Ovary (tissue), 3 donors: ENCODE results near the gene RGS9.

Experiments used
- CTCF ChIP-seq, 3 donors: fragments of 450-650 bp in 2 of 3; fragments of 200-600 bp in 1 of 3; IDR thresholded peaks; one replicate each; pipeline versions ENCODE4 v1.5.1 to v1.8.0; 2016 to 2022; ENCODE audit warnings: antibody characterized with exemption in 3 of 3, mild to moderate bottlenecking in 1 of 3
- POLR2A ChIP-seq: fragments of 450-650 bp; IDR thresholded peaks from one replicate; pipeline ENCODE4 v1.6.1; 2017; ENCODE audit warnings: antibody characterized with exemption, mild to moderate bottlenecking, moderate library complexity
- donor health status: DM: no; HTN: no; CAD: no.

DNA sequence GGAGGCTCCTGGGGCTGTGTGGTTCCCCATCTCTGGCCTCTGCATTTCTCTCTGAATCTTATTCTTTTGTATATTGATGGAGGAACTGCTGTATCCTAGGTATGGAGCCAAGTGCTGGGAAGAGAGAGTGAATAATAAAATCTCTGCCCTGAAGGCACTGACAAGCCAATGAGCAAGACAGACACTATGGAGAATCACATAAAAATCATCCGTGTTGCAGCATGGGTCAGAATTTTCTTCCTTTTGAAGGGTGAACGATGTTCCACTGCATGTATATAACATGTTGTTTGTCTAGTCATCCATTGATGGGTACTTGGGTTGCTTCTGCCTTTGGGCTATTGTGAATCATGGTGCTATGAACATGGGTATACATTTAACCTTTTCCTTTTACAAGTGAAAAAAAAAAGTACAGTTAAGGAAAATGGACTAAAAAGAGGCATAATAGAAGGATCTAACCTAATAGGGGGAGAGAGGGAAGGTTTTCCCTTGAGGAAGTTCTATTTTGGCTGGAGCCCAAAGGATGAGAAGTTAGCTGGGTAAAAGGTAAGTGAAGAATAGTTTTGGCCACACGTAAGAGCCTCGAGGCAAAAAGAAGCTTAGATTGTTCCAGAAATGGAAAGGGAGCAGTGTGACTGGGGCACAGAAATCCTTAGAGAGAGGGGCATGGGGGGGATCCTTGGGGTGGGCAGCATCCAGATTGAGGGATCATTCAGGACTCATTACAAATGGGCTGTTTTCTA lies 48.4 kb upstream of the RGS9 start:
- TF ChIP-seq CTCF (IDR thresholded peaks at IDR 0.05): no peak
- no peak for TF ChIP-seq POLR2A
